Stimulated activated CD4-positive, alpha-beta T cell treated with anti-CD3 and anti-CD28 coated beads, Interleukin-12 subunit alpha, Interleukin-12 subunit beta, amount 100 ng/mL, for 48 hours (primary cell): ENCODE measurements around the gene DRC7.

ENCODE experiments used
- DNase-seq, 3 donors: peaks; one replicate each; pipeline ENCODE4 v3.0.0-alpha.2; 2020; ENCODE audit warnings: low read depth in 2 of 3, low spot score in 1 of 3

The DRC7 gene

GRCh38 chr16:57781349-57781740 is 86.7 kb downstream of the DRC7 start:
- DNase-seq: no peak
